Parathyroid adenoma (tissue), 2 donors: ENCODE measurements around the gene TRABD2A.

Experiments
- H2AFZ ChIP-seq: fragments of 300-600 bp; sonication (generic); one replicate; pipeline ENCODE4 v1.7.0; 2017; ENCODE audit warnings: antibody characterized with exemption, mild to moderate bottlenecking
- H3K27ac ChIP-seq: fragments of 300-600 bp; sonication (generic); one replicate; pipeline ENCODE4 v1.7.0; 2017
- H3K27me3 ChIP-seq: fragments of 300-600 bp; sonication (generic); one replicate; pipeline ENCODE4 v1.7.0; 2017; ENCODE audit warnings: low read length; ENCODE audit not compliant: control insufficient read depth, insufficient read depth
- H3K36me3 ChIP-seq: fragments of 300-600 bp; sonication (generic); one replicate; pipeline ENCODE4 v1.7.0; 2017; ENCODE audit warnings: low read length; ENCODE audit not compliant: control insufficient read depth, insufficient read depth
- H3K4me1 ChIP-seq: fragments of 300-600 bp; sonication (generic); one replicate; pipeline ENCODE4 v1.7.0; 2017; ENCODE audit warnings: control low read depth
- H3K4me2 ChIP-seq: fragments of 300-600 bp; sonication (generic); one replicate; pipeline ENCODE4 v1.7.0; 2017; ENCODE audit warnings: low read length
- H3K4me3 ChIP-seq: fragments of 300-600 bp; sonication (generic); one replicate; pipeline ENCODE4 v1.7.0; 2017; ENCODE audit warnings: low read depth, low read length
- H3K79me2 ChIP-seq: fragments of 300-600 bp; sonication (generic); one replicate; pipeline ENCODE4 v1.7.0; 2017; ENCODE audit warnings: control low read depth
- H3K9ac ChIP-seq: fragments of 300-600 bp; sonication (generic); one replicate; pipeline ENCODE4 v1.7.0; 2017; ENCODE audit warnings: mild to moderate bottlenecking
- H3K9me3 ChIP-seq: fragments of 300-600 bp; sonication (generic); one replicate; pipeline ENCODE4 v1.7.0; 2017; ENCODE audit warnings: low read length; ENCODE audit not compliant: control insufficient read depth
- TF ChIP-seq, protein P1 (sequence below): fragments of 300-600 bp; sonication (generic); IDR thresholded peaks from one replicate; pipeline ENCODE4 v1.7.0; 2017; ENCODE audit warnings: antibody characterized with exemption, mild to moderate bottlenecking
- donor health status: primary hyperparathyroidism.

Gene TRABD2A

DNA sequence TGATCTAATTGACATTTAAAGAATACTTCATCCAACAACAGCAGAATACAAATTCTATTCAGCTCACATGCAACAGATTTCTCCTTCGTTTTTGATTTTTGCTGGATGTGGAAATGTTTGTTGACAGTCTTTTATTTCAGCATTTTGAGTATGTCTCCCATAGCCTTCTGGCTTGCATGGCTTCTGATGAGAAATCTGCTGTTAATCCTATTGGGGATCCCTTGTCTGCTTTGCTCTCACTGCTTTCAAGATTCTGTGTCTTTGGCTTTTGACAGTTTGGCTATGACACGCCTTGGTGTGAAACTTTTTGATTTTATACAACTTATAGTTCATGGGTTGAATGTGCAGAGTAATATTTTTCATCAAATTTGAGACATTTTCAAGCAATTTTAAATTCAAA is 44.7 kb downstream of the TRABD2A start:
- no peak overlapping the region for H3K9ac ChIP-seq
- TF ChIP-seq, protein P1, sequence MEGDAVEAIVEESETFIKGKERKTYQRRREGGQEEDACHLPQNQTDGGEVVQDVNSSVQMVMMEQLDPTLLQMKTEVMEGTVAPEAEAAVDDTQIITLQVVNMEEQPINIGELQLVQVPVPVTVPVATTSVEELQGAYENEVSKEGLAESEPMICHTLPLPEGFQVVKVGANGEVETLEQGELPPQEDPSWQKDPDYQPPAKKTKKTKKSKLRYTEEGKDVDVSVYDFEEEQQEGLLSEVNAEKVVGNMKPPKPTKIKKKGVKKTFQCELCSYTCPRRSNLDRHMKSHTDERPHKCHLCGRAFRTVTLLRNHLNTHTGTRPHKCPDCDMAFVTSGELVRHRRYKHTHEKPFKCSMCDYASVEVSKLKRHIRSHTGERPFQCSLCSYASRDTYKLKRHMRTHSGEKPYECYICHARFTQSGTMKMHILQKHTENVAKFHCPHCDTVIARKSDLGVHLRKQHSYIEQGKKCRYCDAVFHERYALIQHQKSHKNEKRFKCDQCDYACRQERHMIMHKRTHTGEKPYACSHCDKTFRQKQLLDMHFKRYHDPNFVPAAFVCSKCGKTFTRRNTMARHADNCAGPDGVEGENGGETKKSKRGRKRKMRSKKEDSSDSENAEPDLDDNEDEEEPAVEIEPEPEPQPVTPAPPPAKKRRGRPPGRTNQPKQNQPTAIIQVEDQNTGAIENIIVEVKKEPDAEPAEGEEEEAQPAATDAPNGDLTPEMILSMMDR, result no peak
- H3K27me3 ChIP-seq, result no peaks in the 10 kb centered on the region
- no peaks in the 10 kb centered on the region for H3K36me3 ChIP-seq
- no peaks in the 10 kb centered on the region for H3K9me3 ChIP-seq
- no peak overlapping the region for H2AFZ ChIP-seq
- no peak overlapping the region for H3K27ac ChIP-seq
- no peak overlapping the region for H3K4me2 ChIP-seq
- no peak overlapping the region for H3K4me3 ChIP-seq
- no peaks in the 10 kb centered on the region for H3K4me1 ChIP-seq
- H3K79me2 ChIP-seq, result no peaks in the 10 kb centered on the region

GRCh38 chr2:84833481-84834150 is 47.3 kb downstream of the TRABD2A start:
- H2AFZ ChIP-seq, result no peak overlapping the region
- H3K9me3 ChIP-seq, result no peaks in the 10 kb centered on the region
- H3K4me3 ChIP-seq, result no peak overlapping the region
- no peaks in the 10 kb centered on the region for H3K36me3 ChIP-seq
- H3K4me2 ChIP-seq, result no peak overlapping the region
- H3K4me1 ChIP-seq, result no peaks in the 10 kb centered on the region
- H3K9ac ChIP-seq, result no peak overlapping the region
- no peak overlapping the region for H3K27ac ChIP-seq
- H3K79me2 ChIP-seq, result no peaks in the 10 kb centered on the region
- TF ChIP-seq, protein P1, result no peak
- H3K27me3 ChIP-seq, result no peaks in the 10 kb centered on the region

- Histone ChIP-seq H2AFZ (no peak overlapping the region), H3K36me3 (no peaks in the 10 kb centered on the region), H3K4me2 (no peak overlapping the region), H3K79me2 (no peaks in the 10 kb centered on the region), H3K9ac (no peak overlapping the region), H3K9me3 (no peaks in the 10 kb centered on the region), H3K4me3 (no peak overlapping the region), H3K4me1 (no peaks in the 10 kb centered on the region), H3K27me3 (no peaks in the 10 kb centered on the region), H3K27ac (no peak overlapping the region)
- TF ChIP-seq, protein P1, result no peak
Observed at GRCh38 chr2:84832772-84833461, 48.0 kb downstream of the TRABD2A start.

DNA sequence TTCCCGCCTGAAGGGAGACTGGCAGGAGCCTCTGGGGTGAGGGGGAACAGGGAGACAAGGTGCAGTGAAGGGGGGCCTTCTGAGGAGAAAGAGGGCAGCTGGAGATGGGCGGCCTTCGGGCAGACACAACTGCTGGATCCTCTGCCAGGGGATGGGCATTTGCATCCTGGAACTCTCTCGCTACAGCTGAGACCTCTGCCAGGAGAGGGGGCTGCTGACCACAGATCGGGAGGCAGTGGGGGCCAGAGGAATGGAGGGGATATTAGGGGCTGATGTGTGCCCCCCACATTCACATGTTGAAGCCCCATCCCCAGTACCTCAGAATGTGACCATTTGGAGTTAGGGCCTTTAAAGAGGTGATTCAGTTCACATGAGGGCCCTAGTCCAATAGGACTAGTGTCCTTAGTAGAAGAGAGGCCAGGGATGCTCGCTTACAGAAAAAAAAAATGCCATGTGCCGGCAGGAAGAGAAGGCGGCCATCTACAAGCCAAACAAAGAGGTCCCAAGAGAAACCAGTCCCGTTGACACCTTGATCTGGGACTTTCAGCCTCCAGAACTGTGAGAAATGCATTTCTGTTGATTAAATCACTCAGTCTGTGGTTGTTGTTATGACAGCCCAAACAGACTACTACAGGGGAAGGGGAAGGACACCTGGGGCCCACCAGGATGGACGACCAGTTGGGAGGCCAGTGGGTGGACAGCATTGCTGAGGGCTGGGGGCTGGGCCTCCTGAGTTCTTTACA is 50.0 kb downstream of the TRABD2A start:
- Histone ChIP-seq H3K9me3 (no peaks in the 10 kb centered on the region), H3K4me3 (no peak overlapping the region), H3K4me2 (no peak overlapping the region), H3K9ac (no peak overlapping the region), H3K27me3 (no peaks in the 10 kb centered on the region), H3K4me1 (no peaks in the 10 kb centered on the region), H3K27ac (no peak overlapping the region), H3K36me3 (no peaks in the 10 kb centered on the region), H2AFZ (no peak overlapping the region), H3K79me2 (no peaks in the 10 kb centered on the region)
- TF ChIP-seq, protein P1, result no peak
